GM18520 (cell line): ENCODE data around the gene CCDC183.

Experiments used
- ATAC-seq: cut with Tn5 transposase; IDR thresholded peaks from one replicate; pipeline ENCODE4 v1.9.1; 2021; ENCODE audit not compliant: unreplicated experiment

The CCDC183 gene

DNA sequence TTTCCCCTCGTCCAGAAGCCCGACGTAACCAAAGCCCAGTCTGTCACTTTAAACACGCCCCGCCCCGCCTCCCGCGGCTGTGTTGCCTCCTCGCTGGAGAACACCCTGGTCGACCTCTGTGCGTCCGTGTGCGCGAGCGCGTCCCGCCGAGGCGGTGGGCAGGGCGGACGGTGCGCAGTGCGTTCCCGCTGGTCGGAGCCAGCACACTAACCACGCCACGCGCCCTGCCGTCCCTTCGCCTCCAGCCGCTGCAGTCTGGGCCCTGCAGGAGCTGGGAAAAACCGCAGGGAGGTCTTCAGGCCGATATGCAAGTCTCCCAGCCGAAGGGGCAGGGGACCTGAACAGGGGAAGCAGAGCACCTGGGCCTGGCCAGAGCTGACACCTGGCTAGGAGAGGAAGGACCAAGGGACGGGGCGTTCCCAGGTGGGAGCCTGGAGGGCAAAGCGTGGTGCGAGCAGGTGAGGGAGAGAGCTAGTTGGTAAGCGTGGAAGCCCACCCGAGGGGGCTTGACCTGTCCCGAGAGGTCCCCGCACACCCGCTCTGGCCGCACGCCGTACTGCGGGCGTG lies 51.8 kb downstream of the CCDC183 start:
- no peak for ATAC-seq

- ATAC-seq = no peak
Observed at GRCh38 chr9:136848393-136849037, 52.4 kb downstream of the CCDC183 start.

GRCh38 chr9:136849038-136849959 lies 53.2 kb downstream of the CCDC183 start, which contains the start of gene PHPT1:
Gene PHPT1, plus strand, starts transcription at chr9:136849409. Its CDS starts 22 bp downstream, at chr9:136849431.
- peak; percentile 71 for ATAC-seq

GRCh38 chr9:136849960-136850865 lies 54.1 kb downstream of the CCDC183 start:
- ATAC-seq = no peak

- ATAC-seq = no peak
Observed at GRCh38 chr9:136850866-136851775, 55.0 kb downstream of the CCDC183 start.

GRCh38 chr9:136851941-136852663 lies 56.0 kb downstream of the CCDC183 start, which contains the start of gene MAMDC4:
Gene MAMDC4, plus strand, starts transcription at chr9:136852346. Its CDS starts 71 bp downstream, at chr9:136852417.
- no peak for ATAC-seq

- ATAC-seq = no peak
Observed at GRCh38 chr9:136852664-136853595, 56.8 kb downstream of the CCDC183 start.

DNA sequence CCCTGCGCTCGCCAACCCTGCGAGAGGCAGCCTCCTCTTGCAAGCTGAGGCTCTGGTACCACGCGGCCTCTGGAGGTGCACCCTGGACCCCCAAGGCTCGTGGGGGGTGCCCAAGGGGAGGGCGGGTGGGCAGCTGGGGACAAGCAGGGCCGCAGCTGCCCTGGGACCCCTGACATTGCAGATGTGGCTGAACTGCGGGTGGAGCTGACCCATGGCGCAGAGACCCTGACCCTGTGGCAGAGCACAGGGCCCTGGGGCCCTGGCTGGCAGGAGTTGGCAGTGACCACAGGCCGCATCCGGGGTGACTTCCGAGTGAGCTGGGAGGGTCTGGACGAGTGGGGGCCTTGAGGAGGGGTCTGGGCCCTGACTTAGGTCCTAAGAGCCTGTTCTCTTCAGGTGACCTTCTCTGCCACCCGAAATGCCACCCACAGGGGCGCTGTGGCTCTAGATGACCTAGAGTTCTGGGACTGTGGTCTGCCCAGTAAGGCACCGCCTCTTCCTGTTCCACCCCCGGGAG lies 57.5 kb downstream of the CCDC183 start:
- ATAC-seq = no peak

DNA sequence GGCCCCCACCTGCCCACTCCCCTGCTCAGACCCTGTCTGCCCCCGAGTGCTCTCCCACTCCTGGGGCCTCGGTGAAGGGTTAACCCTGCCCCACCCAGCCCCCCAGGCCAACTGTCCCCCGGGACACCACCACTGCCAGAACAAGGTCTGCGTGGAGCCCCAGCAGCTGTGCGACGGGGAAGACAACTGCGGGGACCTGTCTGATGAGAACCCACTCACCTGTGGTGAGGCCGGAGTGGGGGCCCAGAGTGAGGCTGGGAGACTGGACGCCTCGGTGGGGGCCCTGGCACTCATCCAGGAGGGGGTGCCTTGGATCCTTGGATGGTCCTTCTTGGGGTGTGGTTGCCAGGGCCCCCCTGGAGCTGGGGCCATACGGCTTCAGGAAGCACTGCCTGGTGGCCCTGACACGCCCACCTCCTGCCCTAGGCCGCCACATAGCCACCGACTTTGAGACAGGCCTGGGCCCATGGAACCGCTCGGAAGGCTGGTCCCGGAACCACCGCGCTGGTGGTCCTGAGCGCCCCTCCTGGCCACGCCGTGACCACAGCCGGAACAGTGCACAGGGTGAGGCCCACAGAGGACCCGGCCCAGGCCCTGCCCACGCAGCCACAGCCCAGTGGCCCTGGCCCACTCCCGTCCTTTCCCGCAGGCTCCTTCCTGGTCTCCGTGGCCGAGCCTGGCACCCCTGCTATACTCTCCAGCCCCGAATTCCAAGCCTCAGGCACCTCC lies 58.1 kb downstream of the CCDC183 start:
- no peak for ATAC-seq

- no peak for ATAC-seq
Observed at GRCh38 chr9:136854842-136855460, 58.8 kb downstream of the CCDC183 start.

DNA sequence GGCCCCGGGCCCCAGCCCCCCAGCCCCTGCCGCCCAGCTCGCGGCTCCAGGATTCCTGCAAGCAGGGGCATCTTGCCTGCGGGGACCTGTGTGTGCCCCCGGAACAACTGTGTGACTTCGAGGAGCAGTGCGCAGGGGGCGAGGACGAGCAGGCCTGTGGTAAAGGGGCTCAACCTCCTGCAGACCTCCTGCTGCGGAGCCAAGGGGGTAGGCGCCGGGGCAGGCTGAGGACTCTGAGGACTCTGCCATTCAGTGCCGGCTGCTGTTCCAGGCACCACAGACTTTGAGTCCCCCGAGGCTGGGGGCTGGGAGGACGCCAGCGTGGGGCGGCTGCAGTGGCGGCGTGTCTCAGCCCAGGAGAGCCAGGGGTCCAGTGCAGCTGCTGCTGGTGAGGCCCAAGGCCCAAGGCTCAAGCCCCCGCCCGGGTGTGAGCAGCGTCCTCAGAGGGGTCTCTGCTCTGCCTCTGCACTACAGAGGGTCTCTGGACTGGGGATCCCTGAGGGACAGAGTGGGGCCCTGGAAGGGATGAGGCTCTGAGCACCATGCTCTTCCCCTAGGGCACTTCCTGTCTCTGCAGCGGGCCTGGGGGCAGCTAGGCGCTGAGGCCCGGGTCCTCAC lies 59.4 kb downstream of the CCDC183 start:
- ATAC-seq = no peak

DNA sequence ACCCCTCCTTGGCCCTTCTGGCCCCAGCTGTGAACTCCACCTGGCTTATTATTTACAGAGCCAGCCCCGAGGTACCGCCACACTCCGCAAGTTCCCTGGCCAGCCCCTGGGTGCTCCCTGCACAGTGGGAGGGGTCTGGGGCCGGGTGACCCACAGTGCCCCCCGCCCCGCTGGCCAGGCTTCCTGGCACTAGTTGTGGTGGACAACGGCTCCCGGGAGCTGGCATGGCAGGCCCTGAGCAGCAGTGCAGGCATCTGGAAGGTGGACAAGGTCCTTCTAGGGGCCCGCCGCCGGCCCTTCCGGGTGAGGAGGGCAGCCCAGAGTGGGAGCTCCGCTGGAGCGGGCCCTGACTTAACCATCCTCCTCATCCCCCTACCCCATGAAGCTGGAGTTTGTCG lies 59.9 kb downstream of the CCDC183 start:
- ATAC-seq = no peak

- no peak for ATAC-seq
Observed at GRCh38 chr9:136856541-136857141, 60.5 kb downstream of the CCDC183 start.

DNA sequence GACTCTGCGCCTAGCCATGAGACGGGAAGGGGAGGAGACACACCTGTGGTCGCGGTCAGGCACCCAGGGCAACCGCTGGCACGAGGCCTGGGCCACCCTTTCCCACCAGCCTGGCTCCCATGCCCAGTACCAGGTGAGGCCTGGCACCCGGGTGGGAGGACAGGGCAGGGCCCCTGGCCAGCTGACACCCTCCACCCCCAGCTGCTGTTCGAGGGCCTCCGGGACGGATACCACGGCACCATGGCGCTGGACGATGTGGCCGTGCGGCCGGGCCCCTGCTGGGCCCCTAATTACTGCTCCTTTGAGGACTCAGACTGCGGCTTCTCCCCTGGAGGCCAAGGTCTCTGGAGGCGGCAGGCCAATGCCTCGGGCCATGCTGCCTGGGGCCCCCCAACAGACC lies 61.0 kb downstream of the CCDC183 start:
- no peak for ATAC-seq
